Caco-2 (cell line): ENCODE measurements around the gene STAMBP. TPM values are rescaled to one million over a fixed set of nuclear protein-coding genes. Genes with fewer than 3 reads are reported as not detected.
"Not testable (repeated sequence)": the region's sequence is repeated elsewhere in the genome, so short reads cannot be mapped to it uniquely, and the experiment has no call there.

Source experiments
- BruUV-seq: library from RNA; stranded (reverse); fragments of 400-500 nt; replicated peaks from 2 replicates; lab custom pipeline; 2021; lab: Mats Ljungman, UMichigan
- CTCF ChIA-PET: fragments of 300-600 bp; sonication (Branson Sonifier 250); formaldehyde crosslinking; loops from one replicate; lab custom pipeline; 2022; ENCODE audit warnings: antibody characterized with exemption; lab: Charles Lee
- POLR2A ChIA-PET: fragments of 300-600 bp; sonication (Branson Sonifier 250); formaldehyde crosslinking; loops from one replicate; lab custom pipeline; 2022; ENCODE audit warnings: antibody characterized with exemption; lab: Charles Lee
- DNase-seq, 2 experiments: peaks; one replicate each; pipeline versions ENCODE4 v3.0.0 to v3.0.0-alpha.2; 2020 to 2022
- H3K27me3 ChIP-seq: replicated peaks from 2 replicates; pipeline ENCODE4 v1.6.0; 2011; ENCODE audit warnings: low read length; ENCODE audit not compliant: control insufficient read depth, insufficient read depth
- H3K36me3 ChIP-seq: 2 replicates; pipeline ENCODE4 v1.5.1; 2011; ENCODE audit warnings: low read length; ENCODE audit not compliant: control insufficient read depth, insufficient read depth
- H3K4me1 ChIP-seq: fragments of 250-450 bp; sonication (Bioruptor Pico); 2 replicates; pipeline ENCODE4 v1.5.1; 2020; ENCODE audit warnings: mild to moderate bottlenecking
- H3K4me3 ChIP-seq: 2 replicates; pipeline ENCODE4 v1.5.1; 2011; ENCODE audit warnings: low read depth, mild to moderate bottlenecking, control low read depth, low read length
- H3K9me3 ChIP-seq: fragments of 250-450 bp; sonication (Bioruptor Pico); 2 replicates; pipeline ENCODE4 v1.5.1; 2020; ENCODE audit warnings: mild to moderate bottlenecking, moderate library complexity
- H3K27ac Mint-ChIP-seq: one replicate; pipeline ENCODE4 v1.8.0; 2022; ENCODE audit warnings: mixed read lengths; ENCODE audit not compliant: unreplicated experiment
- H3K27me3 Mint-ChIP-seq: one replicate; pipeline ENCODE4 v1.8.0; 2022; ENCODE audit warnings: mixed read lengths; ENCODE audit not compliant: insufficient read depth, unreplicated experiment
- H3K36me3 Mint-ChIP-seq: one replicate; pipeline ENCODE4 v1.8.0; 2022; ENCODE audit warnings: mild to moderate bottlenecking, mixed read lengths; ENCODE audit not compliant: insufficient read depth, unreplicated experiment
- H3K4me1 Mint-ChIP-seq: one replicate; pipeline ENCODE4 v1.8.0; 2022; ENCODE audit warnings: low read depth, mixed read lengths; ENCODE audit not compliant: unreplicated experiment
- H3K4me3 Mint-ChIP-seq: one replicate; pipeline ENCODE4 v1.8.0; 2022; ENCODE audit warnings: mild to moderate bottlenecking, moderate library complexity, mixed read lengths; ENCODE audit not compliant: unreplicated experiment
- H3K9me3 Mint-ChIP-seq: one replicate; pipeline ENCODE4 v1.8.0; 2022; ENCODE audit warnings: mixed read lengths; ENCODE audit not compliant: unreplicated experiment
- intact Hi-C: fragments of 100-400 bp; cut with micrococcal nuclease; formaldehyde crosslinking; loops from one replicate; pipeline ENCODE4 v1.10.0; 2022; ENCODE audit not compliant: unreplicated experiment
- total RNA-seq: library from RNA; stranded (reverse); gene quantifications from 2 replicates; pipeline ENCODE4 v1.2.3, GENCODE V29; 2022
- TF ChIP-seq, protein P1 (sequence below), 2 experiments: fragments of 200-600 bp in 1 of 2; IDR thresholded peaks; 1 replicate in 1 of 2; 2 replicates in 1 of 2; pipeline versions ENCODE4 v1.5.1 to v1.8.0; 2011 to 2022; ENCODE audit warnings: antibody characterized with exemption in 1 of 2, control low read depth in 1 of 2, inconsistent platforms in 1 of 2, low read depth in 1 of 2, low read length in 1 of 2, mild to moderate bottlenecking in 1 of 2, moderate library complexity in 1 of 2; ENCODE audit not compliant: insufficient read depth in 1 of 2, severe bottlenecking in 1 of 2, unreplicated experiment in 1 of 2

STAMBP gene
- total RNA-seq, 1 experiment from 2014 or later, result 49.8 TPM

- no peaks in the 10 kb centered on the region for H3K9me3 ChIP-seq
- no peak overlapping the region for H3K4me3 ChIP-seq
- CTCF ChIA-PET, result no interaction called here
- intact Hi-C loops, result no loop called here
- H3K4me3 Mint-ChIP-seq, result no peak overlapping the region
- H3K9me3 Mint-ChIP-seq, result no peaks in the 10 kb centered on the region
- H3K27ac Mint-ChIP-seq, result no peak overlapping the region
- BruUV-seq, result no TSS peak
- no peaks in the 10 kb centered on the region for H3K36me3 Mint-ChIP-seq
- no peaks in the 10 kb centered on the region for H3K4me1 ChIP-seq
- TF ChIP-seq, protein P1, sequence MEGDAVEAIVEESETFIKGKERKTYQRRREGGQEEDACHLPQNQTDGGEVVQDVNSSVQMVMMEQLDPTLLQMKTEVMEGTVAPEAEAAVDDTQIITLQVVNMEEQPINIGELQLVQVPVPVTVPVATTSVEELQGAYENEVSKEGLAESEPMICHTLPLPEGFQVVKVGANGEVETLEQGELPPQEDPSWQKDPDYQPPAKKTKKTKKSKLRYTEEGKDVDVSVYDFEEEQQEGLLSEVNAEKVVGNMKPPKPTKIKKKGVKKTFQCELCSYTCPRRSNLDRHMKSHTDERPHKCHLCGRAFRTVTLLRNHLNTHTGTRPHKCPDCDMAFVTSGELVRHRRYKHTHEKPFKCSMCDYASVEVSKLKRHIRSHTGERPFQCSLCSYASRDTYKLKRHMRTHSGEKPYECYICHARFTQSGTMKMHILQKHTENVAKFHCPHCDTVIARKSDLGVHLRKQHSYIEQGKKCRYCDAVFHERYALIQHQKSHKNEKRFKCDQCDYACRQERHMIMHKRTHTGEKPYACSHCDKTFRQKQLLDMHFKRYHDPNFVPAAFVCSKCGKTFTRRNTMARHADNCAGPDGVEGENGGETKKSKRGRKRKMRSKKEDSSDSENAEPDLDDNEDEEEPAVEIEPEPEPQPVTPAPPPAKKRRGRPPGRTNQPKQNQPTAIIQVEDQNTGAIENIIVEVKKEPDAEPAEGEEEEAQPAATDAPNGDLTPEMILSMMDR (IDR thresholded peaks at IDR 0.05; ENCODE audit: insufficient read depth in 1 of 2, low read depth in 1 of 2, low read length in 1 of 2, severe bottlenecking in 1 of 2, unreplicated experiment in 1 of 2), result no peak
- H3K27me3 ChIP-seq, result no peaks in the 10 kb centered on the region
- H3K4me1 Mint-ChIP-seq, result no peaks in the 10 kb centered on the region
- H3K27me3 Mint-ChIP-seq, result no peaks in the 10 kb centered on the region
- H3K36me3 ChIP-seq, result no peaks in the 10 kb centered on the region
- DNase-seq, result no peak
- POLR2A ChIA-PET, result no interaction called here
Observed at GRCh38 chr2:73901143-73901542, 72.4 kb downstream of the STAMBP start.

DNA sequence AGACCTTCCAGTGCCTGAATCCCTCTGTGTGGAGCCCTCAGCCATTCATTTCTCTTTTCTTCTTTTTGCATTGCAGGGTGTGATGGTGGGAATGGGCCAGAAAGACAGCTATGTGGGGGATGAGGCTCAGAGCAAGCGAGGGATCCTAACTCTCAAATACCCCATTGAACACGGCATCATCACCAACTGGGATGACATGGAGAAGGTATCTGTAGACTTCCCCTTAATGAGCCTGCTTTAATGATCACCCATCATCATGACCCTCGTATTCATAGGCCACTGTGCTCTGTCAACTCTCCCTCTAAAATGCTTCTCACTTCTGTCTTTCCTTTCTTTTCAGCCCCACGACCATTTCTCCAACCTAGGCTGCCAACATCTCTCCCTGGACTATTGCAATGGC lies 73.5 kb downstream of the STAMBP start:
- Histone ChIP-seq H3K36me3 (no peaks in the 10 kb centered on the region), H3K4me1 (no peaks in the 10 kb centered on the region), H3K4me3 (no peak overlapping the region), H3K9me3 (no peaks in the 10 kb centered on the region), H3K27me3 (no peaks in the 10 kb centered on the region)
- CTCF ChIA-PET, result no interaction called here
- intact Hi-C loops, result no loop called here
- BruUV-seq, result no TSS peak
- no peak for DNase-seq
- Mint-ChIP-seq H3K4me1 (no peaks in the 10 kb centered on the region), H3K36me3 (no peaks in the 10 kb centered on the region), H3K27ac (no peak overlapping the region), H3K4me3 (no peak overlapping the region), H3K9me3 (no peaks in the 10 kb centered on the region), H3K27me3 (no peaks in the 10 kb centered on the region)
- POLR2A ChIA-PET, result interaction anchor here (0.6 kb wide), 1 partner anchor 707 kb away, joined by 8 read pairs; no protein-coding TSS in a partner anchor
- TF ChIP-seq, protein P1 (IDR thresholded peaks at IDR 0.05; ENCODE audit: insufficient read depth in 1 of 2, low read depth in 1 of 2, low read length in 1 of 2, severe bottlenecking in 1 of 2, unreplicated experiment in 1 of 2), result no peak

DNA sequence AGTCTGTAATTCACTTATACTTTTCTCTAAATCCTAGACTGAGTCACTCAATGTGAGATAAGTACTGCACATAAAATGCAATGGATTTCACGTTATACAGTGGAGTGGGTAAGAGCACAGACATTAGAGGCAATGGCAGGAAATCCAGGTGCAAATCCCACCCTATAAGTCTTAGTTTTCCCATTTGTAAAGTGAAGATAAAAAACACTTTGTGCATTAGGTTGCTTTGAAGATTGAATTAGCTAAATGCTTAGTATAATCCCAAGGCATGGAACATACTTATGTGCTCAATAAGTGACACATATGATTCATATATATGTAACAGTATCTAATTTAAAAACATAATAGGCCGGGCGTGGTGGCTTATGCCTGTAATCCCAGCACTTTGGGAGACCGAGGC lies 74.6 kb downstream of the STAMBP start:
- Mint-ChIP-seq H3K9me3 (no peaks in the 10 kb centered on the region), H3K27me3 (no peaks in the 10 kb centered on the region), H3K27ac (no peak overlapping the region), H3K4me3 (no peak overlapping the region), H3K4me1 (no peaks in the 10 kb centered on the region), H3K36me3 (no peaks in the 10 kb centered on the region)
- Histone ChIP-seq H3K4me1 (no peaks in the 10 kb centered on the region), H3K4me3 (no peak overlapping the region), H3K27me3 (no peaks in the 10 kb centered on the region), H3K9me3 (no peaks in the 10 kb centered on the region), H3K36me3 (no peaks in the 10 kb centered on the region)
- no peak for DNase-seq
- TF ChIP-seq, protein P1 (IDR thresholded peaks at IDR 0.05; ENCODE audit: insufficient read depth in 1 of 2, low read depth in 1 of 2, low read length in 1 of 2, severe bottlenecking in 1 of 2, unreplicated experiment in 1 of 2), result no peak
- BruUV-seq, result no TSS peak
- POLR2A ChIA-PET, result no interaction called here
- CTCF ChIA-PET, result no interaction called here
- intact Hi-C loops, result no loop called here

DNA sequence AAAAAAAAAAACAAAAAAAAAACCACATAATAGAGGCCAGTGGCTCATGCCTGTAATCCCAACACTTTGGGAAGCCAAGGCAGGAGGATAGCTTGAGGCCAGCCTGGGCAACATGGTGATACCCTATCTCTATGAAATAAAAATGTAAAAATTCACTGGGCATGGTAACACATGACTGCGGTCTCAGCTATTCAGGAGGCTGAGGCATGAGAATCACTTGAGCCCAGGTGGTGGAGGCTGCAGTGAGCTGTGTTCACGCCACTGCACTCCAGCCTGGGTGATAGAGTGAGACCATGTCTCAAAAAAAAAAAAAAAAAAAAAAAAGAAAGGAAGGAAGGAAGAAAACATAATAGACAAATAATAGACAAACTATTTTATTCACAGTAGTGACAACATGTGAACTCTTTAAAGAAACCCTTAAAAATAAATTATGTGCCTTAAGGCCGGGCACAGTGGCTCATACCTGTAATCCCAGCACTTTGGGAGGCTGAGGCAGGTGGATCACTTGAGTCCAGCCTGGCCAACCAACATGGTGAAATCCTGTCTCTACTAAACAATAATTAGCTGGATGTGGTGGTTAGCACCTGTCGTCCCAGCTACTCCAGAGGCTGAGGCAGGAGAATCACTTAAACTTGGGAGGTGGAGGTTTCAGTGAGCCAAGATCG lies 75.3 kb downstream of the STAMBP start:
- H3K4me1 Mint-ChIP-seq, H3K4me1 ChIP-seq, H3K9me3 ChIP-seq, H3K27me3 ChIP-seq, DNase-seq, POLR2A ChIA-PET, H3K4me3 ChIP-seq, H3K36me3 ChIP-seq, H3K27ac Mint-ChIP-seq, BruUV-seq, H3K36me3 Mint-ChIP-seq, H3K4me3 Mint-ChIP-seq, intact Hi-C loops, H3K27me3 Mint-ChIP-seq, H3K9me3 Mint-ChIP-seq: not testable (repeated sequence)
- CTCF ChIA-PET, result interaction anchor here (1.0 kb wide), 1 partner anchor 275 kb away, joined by 3 read pairs; the partner anchor contains the start of gene MOB1A
